Liver (tissue), 9 donors: ENCODE measurements around the gene EMP2. TPM values are rescaled to one million over a fixed set of nuclear protein-coding genes. Genes with fewer than 3 reads are reported as not detected.
A peak's percentile ranks its signal among the peaks of the same experiment; 100 is the strongest.

Source experiments
- DNase-seq: peaks from one replicate; pipeline ENCODE4 v3.0.0-alpha.2; 2017; ENCODE audit warnings: low spot score
- H3K27ac ChIP-seq, 2 donors: one replicate each; pipeline ENCODE4 v1.7.0; 2013; ENCODE audit warnings: inconsistent platforms in 2 of 2, low read length in 2 of 2, control low read depth in 1 of 2, low read depth in 1 of 2, mild to moderate bottlenecking in 1 of 2
- H3K27me3 ChIP-seq, 4 donors: one replicate each; pipeline versions ENCODE4 v1.6.1 to v1.7.0; 2013; ENCODE audit warnings: low read length in 3 of 4, inconsistent platforms in 1 of 4, mild to moderate bottlenecking in 1 of 4, moderate library complexity in 1 of 4; ENCODE audit not compliant: control insufficient read depth in 4 of 4, insufficient read depth in 4 of 4
- H3K36me3 ChIP-seq, 4 donors: one replicate each; pipeline versions ENCODE4 v1.6.1 to v1.7.0; 2013; ENCODE audit warnings: low read length in 3 of 4, mild to moderate bottlenecking in 3 of 4, low read depth in 1 of 4, moderate library complexity in 1 of 4; ENCODE audit not compliant: control insufficient read depth in 4 of 4, insufficient read depth in 3 of 4
- H3K4me1 ChIP-seq, 4 donors: one replicate each; pipeline versions ENCODE4 v1.6.1 to v1.7.0; 2013; ENCODE audit warnings: low read length in 3 of 4, mild to moderate bottlenecking in 3 of 4, moderate library complexity in 1 of 4; ENCODE audit not compliant: control insufficient read depth in 4 of 4, insufficient read depth in 4 of 4
- H3K4me3 ChIP-seq, 3 donors: one replicate each; pipeline versions ENCODE4 v1.6.1 to v1.7.0; 2013; ENCODE audit warnings: low read length in 3 of 3, control low read depth in 1 of 3, low read depth in 1 of 3, mild to moderate bottlenecking in 1 of 3
- H3K9ac ChIP-seq, 2 donors: one replicate each; pipeline ENCODE4 v1.7.0; 2013; ENCODE audit warnings: low read length in 2 of 2, mild to moderate bottlenecking in 2 of 2, moderate library complexity in 2 of 2, control low read depth in 1 of 2, low read depth in 1 of 2
- H3K9me3 ChIP-seq, 4 donors: one replicate each; pipeline versions ENCODE4 v1.6.1 to v1.7.0; 2013; ENCODE audit warnings: low read length in 3 of 4; ENCODE audit not compliant: control insufficient read depth in 4 of 4
- EGR1 ChIP-seq, 2 donors: IDR thresholded peaks; 2 replicates each; pipeline ENCODE4 v1.6.1; 2016 to 2018; ENCODE audit warnings: antibody characterized with exemption in 2 of 2, low read depth in 2 of 2
- FOXA2 ChIP-seq: IDR thresholded peaks from 2 replicates; pipeline ENCODE4 v1.6.1; 2016; ENCODE audit warnings: antibody characterized with exemption
- GABPA ChIP-seq, 2 donors: IDR thresholded peaks in 1 of 2; conservative IDR thresholded peaks in 1 of 2; 2 replicates each; pipeline ENCODE4 v1.6.1; 2016; ENCODE audit warnings: antibody characterized with exemption in 2 of 2, mild to moderate bottlenecking in 1 of 2, moderate library complexity in 1 of 2
- HNF4A ChIP-seq, 2 donors: conservative IDR thresholded peaks; 2 replicates each; pipeline ENCODE4 v1.6.1; 2016; ENCODE audit warnings: antibody characterized with exemption in 2 of 2, mild to moderate bottlenecking in 2 of 2
- JUND ChIP-seq, 2 donors: IDR thresholded peaks; 2 replicates each; pipeline ENCODE4 v1.6.1; 2016; ENCODE audit warnings: antibody characterized with exemption in 2 of 2
- NR2F2 ChIP-seq: IDR thresholded peaks from 2 replicates; pipeline ENCODE4 v1.6.1; 2016; ENCODE audit warnings: antibody characterized with exemption
- RAD21 ChIP-seq, 2 donors: IDR thresholded peaks; 2 replicates each; pipeline ENCODE4 v1.6.1; 2016; ENCODE audit warnings: antibody characterized with exemption in 2 of 2, mild to moderate bottlenecking in 2 of 2
- RXRA ChIP-seq, 2 donors: IDR thresholded peaks; 2 replicates each; pipeline ENCODE4 v1.6.1; 2017 to 2018; ENCODE audit warnings: antibody characterized with exemption in 2 of 2, mild to moderate bottlenecking in 1 of 2
- SP1 ChIP-seq: IDR thresholded peaks from 2 replicates; pipeline ENCODE4 v1.6.1; 2018; ENCODE audit warnings: antibody characterized with exemption, mild to moderate bottlenecking
- TAF1 ChIP-seq: conservative IDR thresholded peaks from 2 replicates; pipeline ENCODE4 v1.6.1; 2016; ENCODE audit warnings: antibody characterized with exemption, mild to moderate bottlenecking
- WGBS: extraction: QIAGEN DNeasy Blood & Tissue Kit; methylation state at CpG from one replicate; pipeline ENCODE4 v1.1.7; 2013; 5-methylcytosine and 5-hydroxymethylcytosine counted together
- polyA plus RNA-seq, 2 donors: library from polyadenylated mRNA; stranded (reverse) in 1 of 2; unstranded in 1 of 2; fragments of 200-250 nt in 1 of 2; fragments of >200 nt in 1 of 2; fragmentation: Nextera tagmentation in 1 of 2; extraction: Ambion mirVana in 1 of 2; gene quantifications; one replicate each; pipeline versions ENCODE4 v1.2.1 to v1.2.3, GENCODE V29; 2013 to 2015
- total RNA-seq, 2 donors: library from RNA; depleted of rRNA; stranded (reverse); fragments of >200 nt; gene quantifications; one replicate each; pipeline ENCODE4 v1.2.3, GENCODE V29; 2014
- TF ChIP-seq, protein P1 (sequence below): IDR thresholded peaks from 2 replicates; pipeline ENCODE4 v1.6.1; 2016; ENCODE audit warnings: antibody characterized with exemption, mild to moderate bottlenecking
- TF ChIP-seq, protein P2 (sequence below): IDR thresholded peaks from 2 replicates; pipeline ENCODE4 v1.6.1; 2016; ENCODE audit warnings: antibody characterized with exemption
- TF ChIP-seq, protein P3 (sequence below): fragments of 150-350 bp; IDR thresholded peaks from 2 replicates; pipeline ENCODE4 v1.5.1; 2017; ENCODE audit warnings: improper control_type of control experiment, low read depth, low read length; ENCODE audit not compliant: missing input control
- TF ChIP-seq, protein P4 (sequence below): IDR thresholded peaks from 2 replicates; pipeline ENCODE4 v1.6.1; 2016; ENCODE audit warnings: antibody characterized with exemption
- donor health status: healthy.
- donor health status: healthy.
- donor health status: healthy.
- donor health status: healthy.
- donor health status: healthy.

The EMP2 gene
- total and polyA plus RNA-seq, 4 donors = 6.2 to 138 (median 66.7) TPM

DNA sequence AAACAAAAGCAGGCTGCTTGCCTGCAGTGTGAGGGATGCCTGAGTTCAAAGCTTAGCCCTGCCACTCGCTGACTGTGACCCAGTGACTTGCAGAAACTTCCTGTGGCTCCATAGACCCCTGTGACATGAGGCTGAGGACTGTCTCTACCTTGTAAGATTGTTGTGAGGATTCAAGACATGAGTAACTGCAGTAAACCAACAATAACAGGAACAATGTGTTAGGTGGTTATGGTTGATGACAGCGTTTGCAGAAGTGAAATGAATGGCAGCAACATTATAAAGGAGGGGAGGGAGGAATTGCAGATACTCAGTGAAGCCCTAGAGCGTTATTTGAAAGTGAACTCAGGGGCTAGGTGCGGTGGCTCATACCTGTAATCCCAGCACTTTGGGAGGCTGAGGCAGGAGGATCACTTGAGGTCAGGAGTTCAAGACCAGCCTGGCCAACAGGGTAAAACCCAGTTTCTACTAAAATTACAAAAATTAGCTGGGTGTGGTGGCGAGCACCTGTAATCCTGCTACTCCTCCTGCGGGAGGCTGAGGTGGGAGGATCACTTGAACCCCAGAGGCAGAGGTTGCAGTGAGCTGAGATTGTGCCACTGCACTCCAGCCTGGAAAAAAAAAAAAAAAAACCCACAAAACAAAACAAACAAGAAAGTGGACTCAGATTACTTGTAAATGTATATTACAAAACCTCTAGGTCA is 33.5 kb upstream of the EMP2 start (continued):
- TF ChIP-seq, protein P1, sequence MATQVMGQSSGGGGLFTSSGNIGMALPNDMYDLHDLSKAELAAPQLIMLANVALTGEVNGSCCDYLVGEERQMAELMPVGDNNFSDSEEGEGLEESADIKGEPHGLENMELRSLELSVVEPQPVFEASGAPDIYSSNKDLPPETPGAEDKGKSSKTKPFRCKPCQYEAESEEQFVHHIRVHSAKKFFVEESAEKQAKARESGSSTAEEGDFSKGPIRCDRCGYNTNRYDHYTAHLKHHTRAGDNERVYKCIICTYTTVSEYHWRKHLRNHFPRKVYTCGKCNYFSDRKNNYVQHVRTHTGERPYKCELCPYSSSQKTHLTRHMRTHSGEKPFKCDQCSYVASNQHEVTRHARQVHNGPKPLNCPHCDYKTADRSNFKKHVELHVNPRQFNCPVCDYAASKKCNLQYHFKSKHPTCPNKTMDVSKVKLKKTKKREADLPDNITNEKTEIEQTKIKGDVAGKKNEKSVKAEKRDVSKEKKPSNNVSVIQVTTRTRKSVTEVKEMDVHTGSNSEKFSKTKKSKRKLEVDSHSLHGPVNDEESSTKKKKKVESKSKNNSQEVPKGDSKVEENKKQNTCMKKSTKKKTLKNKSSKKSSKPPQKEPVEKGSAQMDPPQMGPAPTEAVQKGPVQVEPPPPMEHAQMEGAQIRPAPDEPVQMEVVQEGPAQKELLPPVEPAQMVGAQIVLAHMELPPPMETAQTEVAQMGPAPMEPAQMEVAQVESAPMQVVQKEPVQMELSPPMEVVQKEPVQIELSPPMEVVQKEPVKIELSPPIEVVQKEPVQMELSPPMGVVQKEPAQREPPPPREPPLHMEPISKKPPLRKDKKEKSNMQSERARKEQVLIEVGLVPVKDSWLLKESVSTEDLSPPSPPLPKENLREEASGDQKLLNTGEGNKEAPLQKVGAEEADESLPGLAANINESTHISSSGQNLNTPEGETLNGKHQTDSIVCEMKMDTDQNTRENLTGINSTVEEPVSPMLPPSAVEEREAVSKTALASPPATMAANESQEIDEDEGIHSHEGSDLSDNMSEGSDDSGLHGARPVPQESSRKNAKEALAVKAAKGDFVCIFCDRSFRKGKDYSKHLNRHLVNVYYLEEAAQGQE = no peak

DNA sequence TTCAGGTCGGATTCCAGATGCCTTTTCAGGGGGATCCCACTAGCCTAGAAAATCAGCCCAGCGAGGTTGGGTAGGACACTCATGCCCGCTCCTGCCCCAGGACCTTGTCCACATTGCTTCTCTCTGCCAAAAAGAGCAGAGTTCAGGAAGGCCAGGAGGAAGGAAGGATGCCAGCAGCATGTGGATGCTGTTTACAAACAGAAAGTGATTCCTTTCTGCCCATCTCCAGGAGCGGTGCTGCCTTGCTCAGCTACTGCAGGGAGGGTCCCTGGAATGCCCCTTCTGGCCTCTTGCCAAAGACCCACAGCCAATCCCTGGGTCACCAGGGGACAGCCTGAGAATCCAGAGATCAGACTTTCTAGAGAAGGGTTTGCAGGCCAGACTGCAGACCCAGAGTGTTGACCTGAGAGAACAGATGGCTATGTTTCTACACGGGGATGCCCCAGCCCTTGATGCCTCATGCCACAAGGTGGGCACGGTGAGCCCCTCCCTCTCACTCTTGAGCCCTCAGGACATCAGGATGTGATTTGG is 32.3 kb upstream of the EMP2 start:
- H3K27ac ChIP-seq = no peak overlapping the region
- no peaks in the 10 kb centered on the region for H3K36me3 ChIP-seq
- WGBS = 51% methylated on average over 6 of the region's 6 CpGs
- H3K4me3 ChIP-seq = no peak overlapping the region
- TF ChIP-seq RXRA (IDR thresholded peaks at IDR 0.05) (peak; percentile 64 to 67), HNF4A (conservative IDR thresholded peaks at IDR 0.05) (peak; percentile 40 to 67), RAD21 (IDR thresholded peaks at IDR 0.05) (peak in 1 of 2 donors; percentile 25)
- TF ChIP-seq, protein P2, sequence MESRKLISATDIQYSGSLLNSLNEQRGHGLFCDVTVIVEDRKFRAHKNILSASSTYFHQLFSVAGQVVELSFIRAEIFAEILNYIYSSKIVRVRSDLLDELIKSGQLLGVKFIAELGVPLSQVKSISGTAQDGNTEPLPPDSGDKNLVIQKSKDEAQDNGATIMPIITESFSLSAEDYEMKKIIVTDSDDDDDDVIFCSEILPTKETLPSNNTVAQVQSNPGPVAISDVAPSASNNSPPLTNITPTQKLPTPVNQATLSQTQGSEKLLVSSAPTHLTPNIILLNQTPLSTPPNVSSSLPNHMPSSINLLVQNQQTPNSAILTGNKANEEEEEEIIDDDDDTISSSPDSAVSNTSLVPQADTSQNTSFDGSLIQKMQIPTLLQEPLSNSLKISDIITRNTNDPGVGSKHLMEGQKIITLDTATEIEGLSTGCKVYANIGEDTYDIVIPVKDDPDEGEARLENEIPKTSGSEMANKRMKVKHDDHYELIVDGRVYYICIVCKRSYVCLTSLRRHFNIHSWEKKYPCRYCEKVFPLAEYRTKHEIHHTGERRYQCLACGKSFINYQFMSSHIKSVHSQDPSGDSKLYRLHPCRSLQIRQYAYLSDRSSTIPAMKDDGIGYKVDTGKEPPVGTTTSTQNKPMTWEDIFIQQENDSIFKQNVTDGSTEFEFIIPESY = no peak
- H3K9ac ChIP-seq = no peak overlapping the region
- no peaks in the 10 kb centered on the region for H3K9me3 ChIP-seq
- no peaks in the 10 kb centered on the region for H3K4me1 ChIP-seq
- no peak for DNase-seq
- no peaks in the 10 kb centered on the region for H3K27me3 ChIP-seq

DNA sequence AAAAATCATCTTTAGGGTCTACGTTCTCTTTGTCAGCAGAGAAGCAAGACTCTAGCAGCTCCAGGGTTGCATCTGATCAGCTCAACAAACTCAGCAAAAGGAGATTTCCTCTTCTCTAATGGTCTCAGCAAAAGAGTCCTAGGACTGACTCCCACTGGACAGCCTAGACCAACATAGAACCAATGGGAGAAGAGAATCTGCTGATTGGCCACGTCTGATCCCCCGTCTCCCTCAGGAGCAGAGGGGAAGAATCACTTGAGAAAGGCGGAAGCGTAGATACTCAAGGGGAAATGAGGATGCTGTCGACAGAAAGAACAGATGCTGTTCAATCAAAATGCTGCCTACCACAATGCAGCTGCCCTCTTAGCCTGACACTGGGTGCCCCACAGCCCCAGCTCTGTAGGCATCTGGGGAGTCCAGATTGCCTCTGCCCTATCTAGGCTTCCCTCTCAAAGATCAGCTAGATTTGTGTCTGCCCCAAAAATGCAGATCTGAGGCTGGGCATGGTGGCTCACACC is 31.5 kb upstream of the EMP2 start:
- no peak overlapping the region for H3K4me3 ChIP-seq
- no peaks in the 10 kb centered on the region for H3K36me3 ChIP-seq
- no peak for DNase-seq
- 90% methylated on average over 6 of the region's 6 CpGs for WGBS
- H3K27ac ChIP-seq = no peak overlapping the region
- H3K27me3 ChIP-seq = no peaks in the 10 kb centered on the region
- no peaks in the 10 kb centered on the region for H3K4me1 ChIP-seq
- no peaks in the 10 kb centered on the region for H3K9me3 ChIP-seq
- no peak for TF ChIP-seq HNF4A (conservative IDR thresholded peaks at IDR 0.05)
- no peak for TF ChIP-seq EGR1 (IDR thresholded peaks at IDR 0.05; ENCODE audit: low read depth in 2 of 2)
- no peak overlapping the region for H3K9ac ChIP-seq

DNA sequence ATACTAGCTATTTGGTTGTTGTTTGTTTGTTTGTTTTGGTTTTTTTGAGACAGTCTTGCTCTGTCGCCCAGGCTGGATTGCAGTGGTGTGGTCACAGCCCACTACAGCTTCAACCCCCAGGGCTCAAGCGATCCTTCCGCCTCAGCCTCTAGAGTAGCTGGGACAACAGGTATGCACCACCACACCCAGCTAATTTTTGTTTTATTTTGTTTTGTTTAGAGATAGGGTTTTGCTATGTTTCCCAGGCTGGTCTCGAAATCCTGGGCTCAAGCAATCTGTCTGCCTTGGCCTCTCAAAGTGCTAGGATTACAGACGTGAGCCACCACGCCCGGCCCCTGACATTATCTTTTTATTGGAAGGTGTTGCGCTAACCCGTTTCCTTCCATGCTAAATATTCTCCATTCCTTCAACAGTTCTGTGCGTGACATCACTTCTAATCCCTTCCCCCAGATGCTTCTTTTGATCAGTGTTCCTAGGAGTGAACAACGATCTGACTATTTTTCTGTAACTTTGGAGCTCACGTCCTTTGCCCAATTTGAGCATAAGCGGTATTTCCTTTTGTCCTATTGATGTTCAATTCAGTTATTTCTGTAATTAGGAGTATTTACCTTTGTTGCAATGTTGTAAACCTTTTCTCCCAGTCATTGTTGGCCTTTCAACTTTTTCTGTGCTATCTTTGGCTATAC is 30.2 kb upstream of the EMP2 start:
- Histone ChIP-seq H3K4me3 (no peak overlapping the region), H3K9ac (no peak overlapping the region), H3K4me1 (no peaks in the 10 kb centered on the region), H3K27me3 (no peaks in the 10 kb centered on the region), H3K36me3 (no peaks in the 10 kb centered on the region), H3K9me3 (no peaks in the 10 kb centered on the region), H3K27ac (peak overlapping the region in 1 of 2 donors; percentile 31)
- DNase-seq = no peak
- WGBS = 80% methylated on average over 13 of the region's 13 CpGs
- TF ChIP-seq SP1 (no peak), RAD21 (IDR thresholded peaks at IDR 0.05) (no peak), TAF1 (no peak), NR2F2 (no peak), RXRA (IDR thresholded peaks at IDR 0.05) (peak in 1 of 2 donors; percentile 50), FOXA2 (peak; percentile 60), JUND (IDR thresholded peaks at IDR 0.05) (no peak), GABPA (IDR thresholded peaks at IDR 0.05 in 1 of 2, conservative IDR thresholded peaks at IDR 0.05 in 1 of 2) (no peak)
- TF ChIP-seq, protein P3, sequence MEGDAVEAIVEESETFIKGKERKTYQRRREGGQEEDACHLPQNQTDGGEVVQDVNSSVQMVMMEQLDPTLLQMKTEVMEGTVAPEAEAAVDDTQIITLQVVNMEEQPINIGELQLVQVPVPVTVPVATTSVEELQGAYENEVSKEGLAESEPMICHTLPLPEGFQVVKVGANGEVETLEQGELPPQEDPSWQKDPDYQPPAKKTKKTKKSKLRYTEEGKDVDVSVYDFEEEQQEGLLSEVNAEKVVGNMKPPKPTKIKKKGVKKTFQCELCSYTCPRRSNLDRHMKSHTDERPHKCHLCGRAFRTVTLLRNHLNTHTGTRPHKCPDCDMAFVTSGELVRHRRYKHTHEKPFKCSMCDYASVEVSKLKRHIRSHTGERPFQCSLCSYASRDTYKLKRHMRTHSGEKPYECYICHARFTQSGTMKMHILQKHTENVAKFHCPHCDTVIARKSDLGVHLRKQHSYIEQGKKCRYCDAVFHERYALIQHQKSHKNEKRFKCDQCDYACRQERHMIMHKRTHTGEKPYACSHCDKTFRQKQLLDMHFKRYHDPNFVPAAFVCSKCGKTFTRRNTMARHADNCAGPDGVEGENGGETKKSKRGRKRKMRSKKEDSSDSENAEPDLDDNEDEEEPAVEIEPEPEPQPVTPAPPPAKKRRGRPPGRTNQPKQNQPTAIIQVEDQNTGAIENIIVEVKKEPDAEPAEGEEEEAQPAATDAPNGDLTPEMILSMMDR = no peak
- TF ChIP-seq, protein P4, sequence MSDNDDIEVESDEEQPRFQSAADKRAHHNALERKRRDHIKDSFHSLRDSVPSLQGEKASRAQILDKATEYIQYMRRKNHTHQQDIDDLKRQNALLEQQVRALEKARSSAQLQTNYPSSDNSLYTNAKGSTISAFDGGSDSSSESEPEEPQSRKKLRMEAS = no peak
